Tibial artery (tissue), 4 donors: Measurements from ENCODE around the gene USE1.

Experiments
- DNase-seq, 2 donors: peaks; one replicate each; pipeline ENCODE4 v3.0.0-alpha.2; 2019
- H3K27ac ChIP-seq, 2 donors: fragments of 200-600 bp; sonication (generic) in 1 of 2; 1 replicate in 1 of 2; 2 replicates in 1 of 2; pipeline ENCODE4 v1.5.1; 2018 to 2019; ENCODE audit warnings: mild to moderate bottlenecking in 1 of 2
- H3K27me3 ChIP-seq, 2 donors: fragments of 200-600 bp; sonication (generic) in 1 of 2; one replicate each; pipeline versions ENCODE4 v1.5.1 to v1.6.0; 2016 to 2019
- H3K36me3 ChIP-seq, 3 donors: fragments of 200-600 bp; sonication (generic) in 2 of 3; one replicate each; pipeline ENCODE4 v1.5.1; 2016 to 2019; ENCODE audit warnings: mild to moderate bottlenecking in 2 of 3
- H3K4me1 ChIP-seq, 4 donors: fragments of 200-600 bp; sonication (generic) in 2 of 4; 1 replicate in 3 of 4; 2 replicates in 1 of 4; pipeline ENCODE4 v1.5.1; 2016 to 2019
- H3K4me3 ChIP-seq, 2 donors: fragments of 200-600 bp; sonication (generic) in 1 of 2; 1 replicate in 1 of 2; 2 replicates in 1 of 2; pipeline ENCODE4 v1.5.1; 2018 to 2019; ENCODE audit warnings: mild to moderate bottlenecking in 2 of 2
- H3K9me3 ChIP-seq, 3 donors: fragments of 200-600 bp; sonication (generic) in 1 of 3; one replicate each; pipeline ENCODE4 v1.5.1; 2016 to 2019
- intact Hi-C: fragments of 100-400 bp; cut with DNase I; formaldehyde crosslinking; loops from one replicate; pipeline ENCODE4 v1.15.0; 2023; ENCODE audit warnings: low total_unique reads
- TF ChIP-seq, protein P1 (sequence below), 2 experiments: fragments of 200-600 bp in 1 of 2; fragments of 450-650 bp in 1 of 2; IDR thresholded peaks; one replicate each; pipeline ENCODE4 v1.5.1; 2017 to 2019; ENCODE audit warnings: antibody characterized with exemption in 2 of 2, mild to moderate bottlenecking in 1 of 2, moderate library complexity in 1 of 2

The USE1 gene

DNA sequence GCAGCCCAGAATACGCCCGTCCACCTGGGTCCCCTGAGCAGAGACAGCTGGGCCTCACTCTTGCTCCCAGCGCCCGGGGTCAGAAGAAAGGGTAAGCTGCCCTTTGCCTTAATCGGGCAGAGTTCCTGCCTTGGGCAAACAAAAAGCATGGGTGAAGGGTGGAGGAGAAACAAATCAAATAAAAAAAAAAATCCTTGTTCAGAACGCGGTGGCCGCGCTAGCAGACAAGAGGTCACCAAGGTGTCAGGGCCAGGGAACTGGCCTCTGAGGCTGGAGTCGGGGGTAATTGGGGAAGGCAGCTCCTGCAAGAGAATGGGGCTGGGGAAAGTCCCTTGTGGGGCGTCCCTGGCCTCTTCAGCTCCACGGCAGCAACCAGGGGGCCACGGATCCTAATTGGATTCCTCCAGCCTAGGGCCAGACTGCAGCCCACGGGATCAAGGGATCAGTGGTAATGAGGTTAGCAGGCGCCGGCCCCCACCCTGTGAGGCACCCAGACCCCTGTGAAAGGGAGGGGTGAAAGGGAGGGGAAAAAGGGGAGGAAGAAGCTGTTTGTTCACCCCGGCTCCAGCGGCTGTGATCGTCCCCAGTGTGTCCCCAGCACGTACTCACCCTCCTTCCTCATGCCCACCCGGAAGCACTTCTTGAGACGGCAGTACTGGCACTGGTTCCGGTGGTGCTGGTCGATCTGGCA is 25.1 kb downstream of the USE1 start:
- TF ChIP-seq, protein P1, sequence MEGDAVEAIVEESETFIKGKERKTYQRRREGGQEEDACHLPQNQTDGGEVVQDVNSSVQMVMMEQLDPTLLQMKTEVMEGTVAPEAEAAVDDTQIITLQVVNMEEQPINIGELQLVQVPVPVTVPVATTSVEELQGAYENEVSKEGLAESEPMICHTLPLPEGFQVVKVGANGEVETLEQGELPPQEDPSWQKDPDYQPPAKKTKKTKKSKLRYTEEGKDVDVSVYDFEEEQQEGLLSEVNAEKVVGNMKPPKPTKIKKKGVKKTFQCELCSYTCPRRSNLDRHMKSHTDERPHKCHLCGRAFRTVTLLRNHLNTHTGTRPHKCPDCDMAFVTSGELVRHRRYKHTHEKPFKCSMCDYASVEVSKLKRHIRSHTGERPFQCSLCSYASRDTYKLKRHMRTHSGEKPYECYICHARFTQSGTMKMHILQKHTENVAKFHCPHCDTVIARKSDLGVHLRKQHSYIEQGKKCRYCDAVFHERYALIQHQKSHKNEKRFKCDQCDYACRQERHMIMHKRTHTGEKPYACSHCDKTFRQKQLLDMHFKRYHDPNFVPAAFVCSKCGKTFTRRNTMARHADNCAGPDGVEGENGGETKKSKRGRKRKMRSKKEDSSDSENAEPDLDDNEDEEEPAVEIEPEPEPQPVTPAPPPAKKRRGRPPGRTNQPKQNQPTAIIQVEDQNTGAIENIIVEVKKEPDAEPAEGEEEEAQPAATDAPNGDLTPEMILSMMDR (IDR thresholded peaks at IDR 0.05), result no peak
- H3K27ac ChIP-seq, result no peak overlapping the region
- intact Hi-C loops, result no loop called here
- H3K4me3 ChIP-seq, result no peak overlapping the region
- H3K27me3 ChIP-seq, result no peaks in the 10 kb centered on the region
- H3K4me1 ChIP-seq, result peaks cover 0 to 49% (median 42%) of the 10 kb centered on the region in 4 donors
- no peak for DNase-seq
- H3K9me3 ChIP-seq, result no peaks in the 10 kb centered on the region
- H3K36me3 ChIP-seq, result peaks cover 0 to 39% (median 4%) of the 10 kb centered on the region in 3 donors

DNA sequence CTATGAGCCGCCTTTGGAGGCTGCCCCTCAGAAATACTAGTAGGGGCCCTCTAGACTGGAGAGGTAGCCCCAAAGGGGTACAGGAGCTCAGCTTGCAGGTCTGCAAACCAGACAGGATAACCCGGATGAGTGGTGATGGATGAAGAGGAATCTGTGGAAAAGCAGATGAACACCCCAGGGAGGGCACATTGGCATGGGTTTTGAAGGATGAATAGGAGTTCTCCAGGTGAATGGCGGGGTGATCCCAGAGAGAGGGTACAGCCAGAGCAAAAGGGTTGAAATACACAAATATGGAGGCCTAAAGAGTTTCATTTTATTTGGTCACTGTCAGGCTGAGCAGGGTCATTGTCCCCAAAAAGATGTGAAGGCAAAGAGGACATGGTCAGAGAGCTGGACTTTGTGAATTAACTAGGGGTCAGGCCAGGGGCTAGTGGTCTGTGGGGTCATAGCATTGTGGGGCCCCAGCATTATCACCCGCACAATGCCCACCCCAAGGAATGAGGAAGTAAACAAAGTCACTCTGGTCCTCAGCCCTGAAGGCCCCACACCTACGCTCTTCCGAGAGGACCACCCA is 25.8 kb downstream of the USE1 start:
- TF ChIP-seq, protein P1 (IDR thresholded peaks at IDR 0.05), result no peak
- DNase-seq, result no peak
- Histone ChIP-seq H3K9me3 (no peaks in the 10 kb centered on the region), H3K4me3 (no peak overlapping the region), H3K27ac (peak overlapping the region; percentile 71 to 88), H3K27me3 (no peaks in the 10 kb centered on the region), H3K4me1 (peaks cover 0 to 46% (median 38%) of the 10 kb centered on the region in 4 donors), H3K36me3 (peaks cover 0 to 39% (median 4%) of the 10 kb centered on the region in 3 donors)
- intact Hi-C loops, result no loop called here

DNA sequence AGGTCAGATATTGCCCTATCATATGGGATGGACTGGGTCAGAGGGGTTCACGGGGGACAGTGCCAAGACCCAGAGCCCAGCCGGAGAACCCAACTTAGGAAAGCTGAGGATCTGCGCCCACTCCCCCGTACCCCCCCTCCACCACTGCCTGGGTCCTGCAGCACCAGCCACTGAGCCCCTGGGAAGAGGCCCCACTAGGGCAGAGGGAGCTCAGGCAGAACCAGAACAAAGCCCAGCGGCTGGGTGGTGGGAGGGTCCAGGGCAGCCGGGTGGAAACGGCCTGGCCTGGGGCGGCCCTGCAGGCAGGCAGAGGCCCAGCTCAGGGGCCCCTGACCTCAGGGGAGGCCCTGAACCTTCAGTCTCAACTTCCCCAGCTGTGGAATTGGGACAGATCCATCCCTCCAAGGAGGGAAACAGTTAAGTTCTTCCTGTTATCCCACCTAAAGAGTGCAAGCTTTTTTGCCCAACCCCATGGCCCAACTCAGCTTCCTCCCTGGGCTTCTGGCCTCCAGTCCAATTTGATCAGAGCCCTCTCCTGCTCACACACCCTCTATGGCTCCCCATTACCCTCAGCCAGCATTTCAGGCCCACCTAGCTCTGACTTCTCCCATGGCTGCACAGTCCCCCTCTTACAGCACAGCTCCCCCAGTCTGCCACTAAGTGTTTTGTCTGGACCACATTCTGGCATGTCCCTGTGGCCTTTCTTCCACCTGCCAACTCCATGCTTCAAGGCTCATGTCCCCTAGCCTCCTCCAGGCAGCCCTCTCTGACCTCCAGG is 27.5 kb downstream of the USE1 start:
- H3K4me1 ChIP-seq, result peaks cover 0 to 46% (median 35%) of the 10 kb centered on the region in 4 donors
- peak overlapping the region in 1 of 2 donors; percentile 86 for H3K4me3 ChIP-seq
- no peaks in the 10 kb centered on the region for H3K9me3 ChIP-seq
- peak overlapping the region; percentile 71 to 88 for H3K27ac ChIP-seq
- intact Hi-C loops, result no loop called here
- TF ChIP-seq, protein P1 (IDR thresholded peaks at IDR 0.05), result no peak
- no peak for DNase-seq
- peaks cover 0 to 32% (median 4%) of the 10 kb centered on the region in 3 donors for H3K36me3 ChIP-seq
- no peaks in the 10 kb centered on the region for H3K27me3 ChIP-seq

DNA sequence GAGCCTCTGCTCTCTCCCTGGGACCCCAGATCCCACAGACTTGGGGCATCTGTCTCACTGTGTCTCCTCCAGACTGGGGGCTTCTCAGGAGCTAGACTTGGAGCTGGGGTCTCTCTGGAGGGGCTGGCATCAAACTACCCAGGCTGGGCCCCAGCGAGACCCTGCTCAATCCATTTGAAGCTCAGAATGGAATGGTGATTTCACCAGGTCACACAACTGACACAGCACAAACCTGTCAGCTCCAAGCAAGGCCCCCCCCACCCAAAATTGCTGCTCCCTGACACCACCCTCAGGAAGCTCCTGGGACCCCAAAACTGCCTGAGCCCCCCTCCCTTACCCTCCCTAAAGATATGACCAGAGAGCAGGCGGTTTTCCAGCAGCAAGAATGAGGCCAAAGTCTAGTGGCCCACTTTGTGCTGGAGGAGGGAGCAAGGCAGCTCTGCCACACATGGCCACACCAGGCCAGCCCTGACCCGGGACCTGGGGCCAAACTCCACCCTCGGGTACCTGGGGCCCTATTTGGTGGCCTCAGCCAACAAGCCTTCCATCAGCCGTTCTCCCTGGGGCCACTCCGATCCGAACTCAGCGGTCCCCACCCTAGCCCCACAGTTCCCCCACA is 28.2 kb downstream of the USE1 start:
- H3K27ac ChIP-seq, result peak overlapping the region; percentile 71 to 88
- intact Hi-C loops, result no loop called here
- peaks cover 0 to 46% (median 35%) of the 10 kb centered on the region in 4 donors for H3K4me1 ChIP-seq
- peak overlapping the region; percentile 86 to 89 for H3K4me3 ChIP-seq
- H3K27me3 ChIP-seq, result no peaks in the 10 kb centered on the region
- no peaks in the 10 kb centered on the region for H3K9me3 ChIP-seq
- no peak for DNase-seq
- H3K36me3 ChIP-seq, result peaks cover 0 to 25% (median 4%) of the 10 kb centered on the region in 3 donors
- TF ChIP-seq, protein P1 (IDR thresholded peaks at IDR 0.05), result no peak

DNA sequence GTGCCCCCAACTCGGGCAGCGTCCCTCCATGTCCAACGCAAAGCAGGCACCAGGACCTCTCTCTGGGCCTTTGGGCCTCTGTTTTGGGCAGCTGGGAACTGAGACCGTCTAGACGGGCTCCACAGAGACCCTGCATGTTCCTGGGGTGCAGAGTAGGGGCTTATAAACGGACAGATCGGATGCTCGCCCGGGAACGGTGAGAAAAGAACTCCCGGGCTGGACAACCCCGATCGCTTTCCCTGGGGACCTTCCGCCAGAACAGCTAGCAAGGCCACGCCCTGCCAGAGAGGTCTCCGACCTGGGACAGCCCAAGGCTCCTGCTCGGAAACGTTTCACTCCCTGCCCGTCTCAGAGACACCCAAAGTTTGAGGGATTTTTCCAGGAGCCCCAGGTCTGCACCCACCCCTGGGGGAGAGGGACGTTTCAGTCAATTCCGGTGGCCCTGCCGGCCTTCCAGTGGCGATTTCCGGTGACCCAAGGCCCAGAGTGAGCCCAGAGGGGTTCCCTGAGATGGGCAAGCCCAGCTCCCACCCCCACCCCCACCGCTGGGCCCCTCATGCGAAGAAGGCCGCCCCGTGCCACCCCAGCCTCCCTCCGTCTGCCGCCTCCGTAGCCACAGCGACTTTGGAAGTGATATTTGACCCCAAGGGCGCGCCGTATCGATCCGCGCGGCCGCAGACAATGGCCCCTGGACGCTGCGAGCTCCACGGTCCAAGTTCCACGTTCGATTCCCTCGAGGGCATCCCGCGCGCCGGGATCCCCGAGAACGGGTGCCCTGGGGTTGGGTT is 28.9 kb downstream of the USE1 start:
- Histone ChIP-seq H3K27ac (peak overlapping the region; percentile 71 to 88), H3K36me3 (peaks cover 0 to 19% (median 0%) of the 10 kb centered on the region in 3 donors), H3K4me3 (peak overlapping the region; percentile 86 to 89), H3K27me3 (no peaks in the 10 kb centered on the region), H3K4me1 (peaks cover 0 to 46% (median 36%) of the 10 kb centered on the region in 4 donors), H3K9me3 (no peaks in the 10 kb centered on the region)
- TF ChIP-seq, protein P1 (IDR thresholded peaks at IDR 0.05), result no peak
- intact Hi-C loops, result no loop called here
- peak; percentile 65 to 83 for DNase-seq
